VCaP (cell line): Measurements from ENCODE around the gene NHLRC2.

Source experiments
- H3K27ac ChIP-seq: fragments of 450-650 bp; 2 replicates; pipeline ENCODE4 v1.5.1; 2017
- CTCF ChIP-seq: fragments of 450-650 bp; conservative IDR thresholded peaks from 2 replicates; pipeline ENCODE4 v1.5.1; 2017; ENCODE audit warnings: mild to moderate bottlenecking, moderate library complexity

The NHLRC2 gene

GRCh38 chr10:113921561-113922370 is 67.3 kb downstream of the NHLRC2 start:
- H3K27ac ChIP-seq = peak overlapping the region; percentile 55

DNA sequence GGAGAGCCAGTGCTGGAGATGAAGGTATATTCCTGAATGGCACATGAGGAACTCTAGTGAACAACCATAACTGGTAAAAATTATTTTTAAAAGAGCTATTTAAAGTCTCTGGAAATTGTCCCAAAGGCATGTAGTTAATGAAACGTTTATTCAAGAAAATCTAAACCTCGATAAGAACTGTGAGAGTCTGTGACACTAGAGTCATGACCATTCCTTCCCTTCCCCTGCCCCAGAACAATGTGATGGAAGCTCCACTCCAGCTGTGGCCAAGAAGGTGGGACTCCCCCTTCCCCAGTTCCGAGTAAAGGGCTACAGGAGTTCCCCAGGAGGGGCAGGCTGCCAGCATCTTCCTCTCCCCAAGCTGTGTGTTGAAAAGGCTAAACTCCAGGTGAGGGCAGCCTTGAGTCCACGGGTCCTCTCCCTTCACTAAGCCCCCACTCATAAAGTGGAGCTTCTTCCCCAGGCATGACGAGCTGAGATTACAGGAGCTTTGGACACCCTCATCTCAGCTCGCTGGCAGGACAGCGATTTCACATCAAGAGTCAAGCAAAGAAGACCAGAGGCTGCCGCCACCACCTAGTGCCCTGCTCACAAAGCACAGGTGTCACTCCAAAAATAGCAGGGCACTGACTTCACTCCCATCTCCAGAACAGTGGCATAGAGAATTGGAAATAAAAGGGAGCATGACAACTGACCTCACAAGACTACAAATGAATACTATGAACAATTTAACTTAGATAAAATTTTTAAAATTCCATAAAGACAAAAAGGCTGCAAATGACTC is 68.5 kb downstream of the NHLRC2 start:
- 0 out of 2 replicates have a peak, but pooled peaks have one; percentile 17 for TF ChIP-seq CTCF
- H3K27ac ChIP-seq = peak overlapping the region; percentile 55

More at GRCh38 chr10:113921561-113922370, 67.3 kb downstream of the NHLRC2 start:
- no peak for TF ChIP-seq CTCF

DNA sequence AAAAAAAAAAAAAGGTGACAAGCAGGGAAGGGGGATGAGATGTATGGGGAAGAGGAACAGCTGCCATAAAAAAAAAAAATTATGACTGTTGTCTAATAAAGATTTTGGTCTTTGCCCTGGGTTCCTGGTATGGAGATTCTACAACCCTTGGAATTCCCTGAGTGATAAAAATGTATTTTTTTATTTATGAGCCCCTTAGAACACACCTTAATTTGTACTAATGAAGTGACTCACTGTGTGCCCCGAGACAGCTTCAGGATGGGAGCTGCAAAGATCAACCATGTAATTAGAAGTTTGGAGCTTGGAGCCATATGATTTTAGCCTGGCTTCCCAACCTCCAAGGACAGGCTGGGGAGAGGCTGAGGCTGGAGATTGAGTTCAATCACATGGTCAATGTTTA is 69.7 kb downstream of the NHLRC2 start:
- no peak for TF ChIP-seq CTCF
- H3K27ac ChIP-seq = no peak overlapping the region

DNA sequence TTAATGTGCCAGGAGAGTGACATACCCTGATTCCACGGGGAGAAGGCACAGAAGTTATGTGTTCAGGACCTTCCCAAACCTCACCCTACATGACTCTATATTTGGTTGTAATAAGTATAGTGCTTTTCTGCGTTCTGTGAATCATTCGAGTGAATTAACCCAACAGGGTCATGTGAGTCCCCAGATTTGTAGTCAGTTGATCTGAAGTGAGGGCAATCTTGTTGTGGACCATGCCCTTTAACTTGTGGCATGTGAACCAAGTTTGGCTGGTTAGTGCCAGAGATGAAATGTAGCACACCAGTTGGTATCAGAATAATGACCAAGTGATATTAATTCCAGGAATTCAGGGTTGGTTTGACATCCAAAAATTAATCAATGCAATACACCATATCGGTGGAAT is 70.2 kb downstream of the NHLRC2 start:
- no peak for TF ChIP-seq CTCF
- H3K27ac ChIP-seq = no peak overlapping the region

DNA sequence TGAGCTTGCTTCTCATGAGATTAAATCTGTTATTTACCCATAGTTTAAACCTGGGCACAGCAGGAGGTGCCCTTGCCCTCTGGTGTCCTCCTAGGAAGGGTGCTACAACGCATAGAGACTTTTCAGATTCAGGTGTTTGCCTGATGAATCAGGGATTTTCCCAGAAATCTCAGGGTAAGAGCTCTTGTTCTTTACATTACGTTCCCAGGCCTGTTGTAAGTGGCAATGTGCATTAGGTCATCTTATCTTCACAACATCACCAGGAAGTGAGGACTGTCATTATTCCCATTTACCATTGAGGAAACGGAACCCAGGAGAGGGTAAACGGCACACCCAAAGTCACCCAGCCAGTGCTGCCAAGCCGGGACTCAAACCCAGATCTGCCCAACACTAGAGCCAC is 73.0 kb downstream of the NHLRC2 start:
- peak; percentile 24; the same call in 1 of the 2 replicates for TF ChIP-seq CTCF
- no peak overlapping the region for H3K27ac ChIP-seq

- H3K27ac ChIP-seq = no peak overlapping the region
- no peak for TF ChIP-seq CTCF
Measured at GRCh38 chr10:113928830-113929229, 74.4 kb downstream of the NHLRC2 start.

GRCh38 chr10:113929522-113929921 is 75.1 kb downstream of the NHLRC2 start:
- TF ChIP-seq CTCF = no peak
- no peak overlapping the region for H3K27ac ChIP-seq
